Prostate gland (tissue), 2 donors: Measurements from ENCODE around the gene RTEL1. TPM values are rescaled to one million over a fixed set of nuclear protein-coding genes. Genes with fewer than 3 reads are reported as not detected.

Experiments
- DNase-seq: peaks from one replicate; pipeline ENCODE4 v3.0.0-alpha.2; 2019; ENCODE audit warnings: low spot score
- H3K27ac ChIP-seq, 2 donors: fragments of 200-600 bp; sonication (generic); 2 replicates each; pipeline ENCODE4 v1.5.1; 2017 to 2019
- H3K27me3 ChIP-seq: fragments of 200-600 bp; sonication (generic); replicated peaks from 2 replicates; pipeline ENCODE4 v1.5.1; 2019; ENCODE audit not compliant: insufficient read depth
- H3K36me3 ChIP-seq, 2 donors: fragments of 200-600 bp; sonication (generic); 1 replicate in 1 of 2; 2 replicates in 1 of 2; pipeline versions ENCODE4 v1.5.1 to v1.8.1; 2017 to 2019
- H3K4me1 ChIP-seq: fragments of 200-600 bp; sonication (generic); replicated peaks from 2 replicates; pipeline ENCODE4 v1.5.1; 2019
- H3K4me3 ChIP-seq, 2 donors: fragments of 200-600 bp; sonication (generic); 2 replicates each; pipeline ENCODE4 v1.5.1; 2017 to 2019
- H3K9me3 ChIP-seq: fragments of 200-600 bp; sonication (generic); 2 replicates; pipeline ENCODE4 v1.5.1; 2017
- POLR2A ChIP-seq: fragments of 450-650 bp; IDR thresholded peaks from one replicate; pipeline ENCODE4 v1.6.1; 2016; ENCODE audit warnings: antibody characterized with exemption, mild to moderate bottlenecking
- POLR2AphosphoS5 ChIP-seq: sonication (generic); formaldehyde crosslinking; IDR thresholded peaks from one replicate; pipeline ENCODE4 v1.6.1; 2017; ENCODE audit warnings: antibody characterized with exemption
- WGBS: methylation state at CpG from one replicate; pipeline ENCODE4 v1.1.5; 2018; 5-methylcytosine and 5-hydroxymethylcytosine counted together
- intact Hi-C: fragments of 100-400 bp; cut with DNase I; formaldehyde crosslinking; loops from one replicate; pipeline ENCODE4 v1.14.2; 2022
- total RNA-seq, 2 donors: library from RNA; depleted of rRNA; stranded (reverse); fragments of >200 nt; gene quantifications; one replicate each; pipeline ENCODE4 v1.1.0, GENCODE V29; 2016
- TF ChIP-seq, protein P1 (sequence below), 4 experiments: fragments of 200-600 bp in 2 of 4; fragments of 450-650 bp in 2 of 4; sonication (generic) in 2 of 4; IDR thresholded peaks; 1 replicate in 3 of 4; 2 replicates in 1 of 4; pipeline ENCODE4 v1.5.1; 2016 to 2019; ENCODE audit warnings: antibody characterized with exemption in 4 of 4, mild to moderate bottlenecking in 2 of 4, moderate library complexity in 2 of 4

The RTEL1 gene
- total RNA-seq, 2 donors from 2014 or later = 21.8 to 42.6 TPM

DNA sequence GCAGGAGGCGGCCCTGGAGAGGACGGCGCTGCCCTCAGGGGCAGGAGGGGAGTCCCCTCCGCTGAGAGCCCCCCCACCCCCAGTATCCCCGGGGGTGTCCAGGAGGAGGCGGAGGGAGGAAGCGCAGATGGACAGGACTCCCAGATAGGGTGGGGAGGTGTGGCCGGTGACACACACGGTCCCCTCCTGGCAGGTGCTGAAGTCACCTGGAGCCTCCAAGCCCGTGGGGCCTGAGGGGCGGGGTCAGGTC lies 6.2 kb upstream of the RTEL1 start:
- 17% methylated on average over 11 of the region's 11 CpGs for WGBS

DNA sequence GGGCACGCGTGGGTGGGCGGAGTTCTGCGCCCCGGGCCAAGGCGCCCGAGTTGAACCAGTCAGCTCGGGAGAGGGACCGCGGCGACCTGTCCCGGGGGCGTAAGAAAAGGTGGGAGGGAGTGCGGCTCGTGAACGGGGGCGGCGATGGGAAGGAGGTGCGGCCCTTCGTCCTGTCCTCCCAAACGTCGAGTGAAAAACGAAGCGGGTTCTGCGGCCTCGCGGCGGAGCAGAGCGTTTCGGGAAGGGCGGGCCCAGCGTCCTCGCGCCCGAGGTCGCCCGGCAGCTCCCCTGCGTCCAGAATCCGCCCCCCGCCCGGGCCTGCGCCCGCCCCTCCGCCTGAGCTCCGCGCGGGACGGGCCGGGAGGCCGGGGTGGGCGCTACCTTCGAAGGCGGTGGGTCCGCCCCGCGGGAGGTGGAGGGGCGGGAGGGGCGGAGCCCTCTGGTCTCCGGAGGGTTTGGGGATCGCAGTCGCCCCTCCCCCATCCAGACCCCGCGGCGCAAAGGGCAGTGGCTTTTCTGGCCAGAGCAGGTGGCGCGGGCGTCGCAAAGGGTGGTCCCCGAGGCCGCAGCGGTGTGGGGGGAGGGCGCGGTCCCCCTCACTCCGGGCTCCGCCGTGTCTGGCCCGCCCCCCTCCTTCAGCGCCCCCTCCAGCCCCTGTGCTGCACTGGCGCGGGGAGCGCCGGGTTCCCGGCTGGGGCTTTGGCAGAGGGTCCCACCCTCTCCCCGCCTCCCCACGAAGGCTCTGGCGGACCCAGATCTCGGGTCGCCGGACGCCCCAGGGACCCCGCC lies 5.7 kb upstream of the RTEL1 start:
- Histone ChIP-seq H3K27ac (no peak overlapping the region), H3K27me3 (no peaks in the 10 kb centered on the region), H3K4me3 (peak overlapping the region; percentile 45 to 57), H3K9me3 (no peaks in the 10 kb centered on the region), H3K36me3 (no peaks in the 10 kb centered on the region), H3K4me1 (peaks cover 3% of the 10 kb centered on the region)
- TF ChIP-seq POLR2AphosphoS5 (no peak), POLR2A (no peak)
- TF ChIP-seq, protein P1, sequence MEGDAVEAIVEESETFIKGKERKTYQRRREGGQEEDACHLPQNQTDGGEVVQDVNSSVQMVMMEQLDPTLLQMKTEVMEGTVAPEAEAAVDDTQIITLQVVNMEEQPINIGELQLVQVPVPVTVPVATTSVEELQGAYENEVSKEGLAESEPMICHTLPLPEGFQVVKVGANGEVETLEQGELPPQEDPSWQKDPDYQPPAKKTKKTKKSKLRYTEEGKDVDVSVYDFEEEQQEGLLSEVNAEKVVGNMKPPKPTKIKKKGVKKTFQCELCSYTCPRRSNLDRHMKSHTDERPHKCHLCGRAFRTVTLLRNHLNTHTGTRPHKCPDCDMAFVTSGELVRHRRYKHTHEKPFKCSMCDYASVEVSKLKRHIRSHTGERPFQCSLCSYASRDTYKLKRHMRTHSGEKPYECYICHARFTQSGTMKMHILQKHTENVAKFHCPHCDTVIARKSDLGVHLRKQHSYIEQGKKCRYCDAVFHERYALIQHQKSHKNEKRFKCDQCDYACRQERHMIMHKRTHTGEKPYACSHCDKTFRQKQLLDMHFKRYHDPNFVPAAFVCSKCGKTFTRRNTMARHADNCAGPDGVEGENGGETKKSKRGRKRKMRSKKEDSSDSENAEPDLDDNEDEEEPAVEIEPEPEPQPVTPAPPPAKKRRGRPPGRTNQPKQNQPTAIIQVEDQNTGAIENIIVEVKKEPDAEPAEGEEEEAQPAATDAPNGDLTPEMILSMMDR (IDR thresholded peaks at IDR 0.05) = no peak
- WGBS = under 1% methylated on average over 55 of the region's 91 CpGs
- no peak for DNase-seq
- intact Hi-C loops = no loop called here

More for the DNA sequence above, 6.2 kb upstream of the RTEL1 start:
- no peak overlapping the region for H3K27ac ChIP-seq
- TF ChIP-seq, protein P1 (IDR thresholded peaks at IDR 0.05) = no peak
- no peak for TF ChIP-seq POLR2A
- TF ChIP-seq POLR2AphosphoS5 = no peak
- peak overlapping the region; percentile 45 to 57 for H3K4me3 ChIP-seq
- H3K4me1 ChIP-seq = peaks cover 3% of the 10 kb centered on the region
- DNase-seq = no peak
- intact Hi-C loops = no loop called here
- H3K36me3 ChIP-seq = no peaks in the 10 kb centered on the region
- no peaks in the 10 kb centered on the region for H3K27me3 ChIP-seq
- no peaks in the 10 kb centered on the region for H3K9me3 ChIP-seq

DNA sequence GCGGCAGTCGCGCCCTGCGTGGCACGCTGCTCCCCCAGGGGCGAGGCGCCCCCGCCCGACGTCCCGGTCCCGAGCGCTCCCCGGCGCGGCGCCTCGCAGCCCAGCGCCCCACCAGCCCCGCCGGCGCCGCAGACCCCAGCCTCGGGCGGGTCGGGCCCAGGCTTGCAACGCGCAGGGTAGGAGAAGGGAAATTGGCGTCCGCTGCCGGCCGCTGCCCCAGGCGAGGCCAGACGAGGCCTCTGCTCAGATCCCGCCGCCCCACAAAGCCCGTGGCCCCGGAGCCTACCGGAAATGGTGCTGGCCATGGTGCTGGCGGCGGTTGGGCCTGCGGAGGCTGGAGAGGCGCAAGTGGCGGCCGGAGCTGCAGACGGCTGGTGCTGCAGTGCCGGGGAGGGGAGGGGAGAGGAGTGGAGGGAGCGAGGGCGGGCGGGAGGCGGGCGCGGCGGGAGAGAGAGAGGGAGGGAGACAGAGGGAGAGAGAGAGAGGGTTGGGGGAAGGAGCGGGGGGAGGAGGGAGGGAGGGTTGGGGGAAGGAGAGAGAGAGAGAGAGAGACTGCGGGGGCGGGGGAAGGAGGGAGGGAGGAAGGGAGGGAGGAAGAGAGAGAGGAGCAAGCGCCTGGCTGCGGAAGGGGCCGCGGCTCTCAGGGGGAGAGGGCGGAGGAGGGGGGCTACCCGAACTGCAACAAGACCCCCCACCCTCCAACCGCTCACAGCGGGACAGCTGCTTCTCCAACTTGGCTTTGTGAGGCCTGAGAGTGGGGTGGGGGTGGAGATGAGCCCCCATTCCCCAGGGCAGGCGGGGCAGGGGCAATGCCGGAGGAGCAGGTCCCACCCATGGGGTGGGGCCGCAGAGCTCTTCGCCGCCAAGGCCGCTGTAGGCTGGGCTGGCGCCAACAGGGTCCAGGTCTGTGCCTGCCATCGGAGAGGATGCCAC lies 4.8 kb upstream of the RTEL1 start, which contains the start of gene STMN3:
Gene STMN3, minus strand, starts transcription at position 384 of the 933 bp plus-strand sequence. Its CDS starts 79 bp downstream, at position 305.
- TF ChIP-seq, protein P1 (IDR thresholded peaks at IDR 0.05) = no peak
- peak; percentile 51 for TF ChIP-seq POLR2AphosphoS5
- peak; percentile 80 for DNase-seq
- intact Hi-C loops = no loop called here
- 1% methylated on average over 37 of the region's 73 CpGs for WGBS
- peak within 1 kb of the TSS; percentile 9 to 53 for H3K27ac ChIP-seq
- peak within 1 kb of the TSS; percentile 45 to 57 for H3K4me3 ChIP-seq
- H3K9me3 ChIP-seq = no peaks in the 10 kb centered on the region
- H3K36me3 ChIP-seq = no peaks in the 10 kb centered on the region
- peaks cover 3% of the 10 kb centered on the region for H3K4me1 ChIP-seq
- H3K27me3 ChIP-seq = no peaks in the 10 kb centered on the region

DNA sequence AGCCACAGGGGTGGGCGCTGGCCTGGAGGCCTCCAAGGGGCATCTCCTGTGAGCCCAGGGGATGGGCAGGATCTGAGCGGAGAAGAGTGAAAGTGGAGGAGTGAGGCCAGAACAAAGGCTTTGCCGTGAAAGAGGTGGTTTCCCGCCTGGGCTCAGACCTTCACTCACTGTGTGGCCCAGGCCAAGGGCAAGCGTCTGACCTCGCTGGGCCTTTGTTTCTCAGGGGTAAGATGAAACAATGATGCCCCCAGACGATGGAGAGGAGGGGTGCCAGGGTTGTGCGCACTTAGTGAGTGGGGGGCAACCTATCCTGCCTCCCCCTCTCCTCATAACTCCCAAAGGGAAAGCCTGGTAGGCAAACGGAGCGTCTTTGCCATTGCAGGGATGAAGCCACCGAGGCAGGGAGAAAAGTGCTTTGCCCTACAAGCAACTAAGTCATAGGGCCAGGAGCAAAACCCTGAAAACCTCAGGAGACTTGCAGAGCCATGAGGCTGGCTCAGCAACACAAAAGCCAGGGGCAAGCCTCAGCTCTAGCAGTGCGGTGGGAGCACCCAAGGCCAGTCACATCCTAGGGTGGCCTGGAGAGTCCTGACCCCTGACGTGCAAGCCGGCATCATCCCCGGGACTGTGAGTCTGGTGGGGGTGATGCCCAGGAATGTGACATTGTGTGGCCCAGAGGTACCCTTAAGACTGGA lies 4.0 kb upstream of the RTEL1 start:
- intact Hi-C loops = no loop called here
- H3K4me3 ChIP-seq = peak overlapping the region; percentile 45 to 57

More for the DNA sequence above, 4.0 kb upstream of the RTEL1 start:
- Histone ChIP-seq H3K4me1 (peaks cover 5% of the 10 kb centered on the region), H3K27ac (peak overlapping the region in 1 of 2 donors; percentile 53), H3K36me3 (no peaks in the 10 kb centered on the region), H3K27me3 (no peaks in the 10 kb centered on the region), H3K9me3 (no peaks in the 10 kb centered on the region)
- no peak for DNase-seq
- WGBS = 41% methylated on average over 15 of the region's 15 CpGs
- TF ChIP-seq POLR2AphosphoS5 (no peak), POLR2A (no peak)
- TF ChIP-seq, protein P1 (IDR thresholded peaks at IDR 0.05) = no peak
